HepG2 (cell line): Measurements from ENCODE around the gene CYSTM1. TPM values are rescaled to one million over a fixed set of nuclear protein-coding genes. Genes with fewer than 3 reads are reported as not detected.

ENCODE experiments used
- ATAC-seq: fragments of 200-7000 bp; cut with Tn5 transposase; 3 replicates; pipeline ENCODE4 v1.9.1; 2020; ENCODE audit warnings: mild to moderate bottlenecking, moderate library complexity
- BruUV-seq: library from RNA; stranded (reverse); fragments of 400-500 nt; replicated peaks from 2 replicates; lab custom pipeline; 2021; lab: Mats Ljungman, UMichigan
- CTCF ChIA-PET: fragments of 300-600 bp; formaldehyde crosslinking; extraction: SDS; loops from one replicate; lab custom pipeline; 2021; ENCODE audit warnings: low total read pairs, inconsistent platforms, low intra/inter-chr PET ratio; lab: Yijun Ruan, JAX
- POLR2A ChIA-PET: fragments of 350-600 bp; sonication (Branson Sonifier 250); formaldehyde crosslinking; loops from one replicate; lab custom pipeline; 2020; ENCODE audit warnings: antibody characterized with exemption, inconsistent platforms; lab: Yijun Ruan, JAX
- DNase-seq: peaks from one replicate; pipeline ENCODE4 v3.0.0-alpha.2; 2015; ENCODE audit warnings: low spot score
- FAIRE-seq: peaks from 3 replicates; lab custom pipeline; 2011; peaks lifted over from hg19 to GRCh38; lab: Jason Lieb, UNC
- H2AFZ ChIP-seq: one replicate; pipeline ENCODE4 v1.6.1; 2011; ENCODE audit warnings: low read length, inconsistent platforms
- H3K27ac ChIP-seq: fragments of 300-600 bp; 3 replicates; pipeline ENCODE4 v1.8.0; 2011; ENCODE audit warnings: mixed run types, mild to moderate bottlenecking, mixed read lengths, low read length, inconsistent platforms; ENCODE audit not compliant: insufficient read depth; ENCODE audit errors: extremely low read length
- H3K27me3 ChIP-seq, 2 experiments: fragments of 200-600 bp in 1 of 2; 2 replicates in 1 of 2; 3 replicates in 1 of 2; pipeline versions ENCODE4 v1.6.0 to v1.8.0; 2011; ENCODE audit warnings: low read length in 2 of 2, mild to moderate bottlenecking in 2 of 2, moderate library complexity in 2 of 2, inconsistent platforms in 1 of 2; ENCODE audit not compliant: insufficient read depth in 2 of 2, control insufficient read depth in 1 of 2
- H3K36me3 ChIP-seq, 2 experiments: fragments of 200-600 bp in 1 of 2; replicated peaks in 1 of 2; 2 replicates in 1 of 2; 3 replicates in 1 of 2; pipeline versions ENCODE4 v1.5.1 to v1.8.0; 2011; ENCODE audit warnings: low read length in 2 of 2, inconsistent platforms in 1 of 2; ENCODE audit not compliant: insufficient read depth in 2 of 2, control insufficient read depth in 1 of 2
- H3K4me1 ChIP-seq: 2 replicates; pipeline ENCODE4 v1.5.1; 2012; ENCODE audit warnings: low read length, inconsistent platforms; ENCODE audit not compliant: insufficient read depth
- H3K4me2 ChIP-seq: 2 replicates; pipeline ENCODE4 v1.6.0; 2011; ENCODE audit warnings: low read depth, low read length, inconsistent platforms
- H3K4me3 ChIP-seq, 3 experiments: fragments of 200-600 bp in 1 of 3; sonication (generic), shearing (Covaris generic) in 1 of 3; replicated peaks in 1 of 3; 2 replicates each; pipeline ENCODE4 v1.5.1; 2011 to 2016; ENCODE audit warnings: low read length in 3 of 3, inconsistent platforms in 2 of 3, low read depth in 2 of 3, mild to moderate bottlenecking in 2 of 3, control low read depth in 1 of 3, mixed read lengths in 1 of 3; ENCODE audit not compliant: insufficient read depth in 1 of 3
- H3K79me2 ChIP-seq: one replicate; pipeline ENCODE4 v1.6.1; 2011; ENCODE audit warnings: low read length, inconsistent platforms; ENCODE audit not compliant: insufficient read depth
- H3K9ac ChIP-seq: 2 replicates; pipeline ENCODE4 v1.6.0; 2011; ENCODE audit warnings: mild to moderate bottlenecking, low read depth, low read length, inconsistent platforms; ENCODE audit not compliant: insufficient read depth
- H3K9me3 ChIP-seq: 2 replicates; pipeline ENCODE4 v1.5.1; 2012; ENCODE audit warnings: mild to moderate bottlenecking, low read length
- H4K20me1 ChIP-seq: 2 replicates; pipeline ENCODE4 v1.6.0; 2011; ENCODE audit warnings: inconsistent platforms, mild to moderate bottlenecking, low read length, moderate library complexity; ENCODE audit not compliant: insufficient read depth
- ADNP ChIP-seq: sonication (generic); formaldehyde crosslinking; IDR thresholded peaks from 2 replicates; pipeline ENCODE4 v1.4.0; 2020; ENCODE audit warnings: missing genetic modification reagents
- BORCS8-MEF2B ChIP-seq: sonication (generic); formaldehyde crosslinking; IDR thresholded peaks from 2 replicates; pipeline ENCODE4 v1.8.0; 2022; ENCODE audit warnings: mild to moderate bottlenecking, missing genetic modification reagents
- EED ChIP-seq: sonication (generic); formaldehyde crosslinking; IDR thresholded peaks from 2 replicates; pipeline ENCODE4 v1.5.0; 2020; ENCODE audit warnings: mild to moderate bottlenecking, missing genetic modification reagents
- FOXM1 ChIP-seq: sonication (generic); formaldehyde crosslinking; IDR thresholded peaks from 2 replicates; pipeline ENCODE4 v1.5.0; 2020; ENCODE audit warnings: missing genetic modification reagents
- GTF3A ChIP-seq: sonication (generic); formaldehyde crosslinking; conservative IDR thresholded peaks from 2 replicates; pipeline ENCODE4 v1.4.0; 2020; ENCODE audit warnings: mild to moderate bottlenecking, missing genetic modification reagents
- HOXA5 ChIP-seq: sonication (generic); formaldehyde crosslinking; IDR thresholded peaks from 2 replicates; pipeline ENCODE4 v1.4.0; 2020; ENCODE audit warnings: missing genetic modification reagents
- SATB2 ChIP-seq: sonication (generic); formaldehyde crosslinking; IDR thresholded peaks from 2 replicates; pipeline ENCODE4 v1.5.0; 2020; ENCODE audit warnings: missing genetic modification reagents
- SYNCRIP ChIP-seq: fragments of 200-400 bp; formaldehyde crosslinking; IDR thresholded peaks from 2 replicates; pipeline ENCODE4 v1.6.1; 2018; ENCODE audit warnings: mild to moderate bottlenecking, low read depth, low read length; ENCODE audit not compliant: insufficient read depth
- TP53 ChIP-seq: sonication (generic); formaldehyde crosslinking; conservative IDR thresholded peaks from 2 replicates; pipeline ENCODE4 v1.4.0; 2020; ENCODE audit warnings: missing genetic modification reagents
- ZNF230 ChIP-seq: sonication (generic); formaldehyde crosslinking; IDR thresholded peaks from 2 replicates; pipeline ENCODE4 v1.4.0; 2020; ENCODE audit warnings: mild to moderate bottlenecking, missing genetic modification reagents
- ZNF563 ChIP-seq: sonication (generic); formaldehyde crosslinking; IDR thresholded peaks from 2 replicates; pipeline ENCODE4 v1.8.0; 2022; ENCODE audit warnings: mild to moderate bottlenecking, moderate library complexity, missing genetic modification reagents
- ZNF776 ChIP-seq: sonication (generic); formaldehyde crosslinking; IDR thresholded peaks from 2 replicates; pipeline ENCODE4 v1.4.0; 2020; ENCODE audit warnings: mild to moderate bottlenecking, missing genetic modification reagents
- ZSCAN30 ChIP-seq: sonication (generic); formaldehyde crosslinking; IDR thresholded peaks from 2 replicates; pipeline ENCODE4 v1.5.0; 2020; ENCODE audit warnings: mild to moderate bottlenecking, missing genetic modification reagents
- WGBS: methylation state at CpG from one replicate; pipeline ENCODE4 v1.1.6; 2017; ENCODE audit warnings: low lambda C conversion rate; 5-methylcytosine and 5-hydroxymethylcytosine counted together
- in situ Hi-C: cut with HindIII; loops from 2 replicates; pipeline ENCODE4 v1.10.0; 2017; ENCODE audit warnings: low pct_unique_long_range_greater_than_20kb; ENCODE audit not compliant: extremely low pct_ligation_motif_present
- intact Hi-C: fragments of 100-400 bp; cut with micrococcal nuclease; formaldehyde crosslinking; loops from one replicate; pipeline ENCODE4 v1.10.0; 2022; ENCODE audit not compliant: unreplicated experiment
- polyA plus RNA-seq, 8 experiments: library from polyadenylated mRNA; depleted of rRNA in 3 of 8; stranded (reverse) in 7 of 8; unstranded in 1 of 8; fragments of >200 nt; fragmentation: Illumina TruSeq in 4 of 8; extraction: Trizol in 4 of 8; gene quantifications; 2 replicates each; pipeline versions ENCODE4 v1.2.1 to v1.2.3, GENCODE V29; 2011 to 2016; ENCODE audit warnings: low read depth in 4 of 8, missing spikeins in 1 of 8, mixed read lengths in 1 of 8; ENCODE audit not compliant: insufficient read depth in 1 of 8
- total RNA-seq, 5 experiments: library from RNA; depleted of rRNA; stranded (reverse); fragments of >200 nt; fragmentation: Illumina TruSeq; extraction: Trizol; gene quantifications; 2 replicates each; pipeline ENCODE4 v1.2.3, GENCODE V29; 2016; ENCODE audit warnings: low read depth in 1 of 5
- TF ChIP-seq, protein P1 (sequence below): sonication (generic); formaldehyde crosslinking; IDR thresholded peaks from 2 replicates; pipeline ENCODE4 v1.4.0; 2020; ENCODE audit warnings: mild to moderate bottlenecking, missing genetic modification reagents
- TF ChIP-seq, protein P2 (sequence below): sonication (generic); formaldehyde crosslinking; IDR thresholded peaks from 2 replicates; pipeline ENCODE4 v1.8.0; 2023; ENCODE audit warnings: mild to moderate bottlenecking, missing genetic modification reagents
- TF ChIP-seq, protein P3 (sequence below): sonication (generic); formaldehyde crosslinking; IDR thresholded peaks from 2 replicates; pipeline ENCODE4 v1.8.0; 2022; ENCODE audit warnings: missing genetic modification reagents, low read depth, mild to moderate bottlenecking, borderline replicate concordance
- TF ChIP-seq, protein P4 (sequence below): sonication (generic); formaldehyde crosslinking; IDR thresholded peaks from 2 replicates; pipeline ENCODE4 v1.4.0; 2020; ENCODE audit warnings: mild to moderate bottlenecking, missing genetic modification reagents

The CYSTM1 gene
- total and polyA plus RNA-seq, 2 of the 13 experiments (the other 11 are each of a cell fraction or from before 2014, with no cell fraction given) = 40.0 to 73.4 TPM

DNA sequence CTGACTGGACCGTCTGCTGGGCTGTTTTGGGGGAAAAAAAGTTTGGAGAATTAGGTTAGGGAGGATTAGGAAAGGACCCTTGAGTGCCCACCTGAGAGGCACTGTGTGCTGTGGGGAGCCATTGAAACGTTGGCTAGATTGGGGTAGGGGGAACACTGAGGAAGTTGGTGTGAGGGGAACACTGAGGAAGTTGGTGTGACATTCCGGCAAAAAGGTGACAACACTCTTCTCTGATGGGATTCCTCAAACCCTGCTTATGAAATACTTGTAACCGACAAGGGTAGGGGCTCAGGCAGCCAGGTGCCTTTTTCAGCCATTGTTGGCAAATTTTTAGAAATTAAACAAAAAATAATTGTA is 1.0 kb downstream of the CYSTM1 start (continued):
- TF ChIP-seq, protein P1, sequence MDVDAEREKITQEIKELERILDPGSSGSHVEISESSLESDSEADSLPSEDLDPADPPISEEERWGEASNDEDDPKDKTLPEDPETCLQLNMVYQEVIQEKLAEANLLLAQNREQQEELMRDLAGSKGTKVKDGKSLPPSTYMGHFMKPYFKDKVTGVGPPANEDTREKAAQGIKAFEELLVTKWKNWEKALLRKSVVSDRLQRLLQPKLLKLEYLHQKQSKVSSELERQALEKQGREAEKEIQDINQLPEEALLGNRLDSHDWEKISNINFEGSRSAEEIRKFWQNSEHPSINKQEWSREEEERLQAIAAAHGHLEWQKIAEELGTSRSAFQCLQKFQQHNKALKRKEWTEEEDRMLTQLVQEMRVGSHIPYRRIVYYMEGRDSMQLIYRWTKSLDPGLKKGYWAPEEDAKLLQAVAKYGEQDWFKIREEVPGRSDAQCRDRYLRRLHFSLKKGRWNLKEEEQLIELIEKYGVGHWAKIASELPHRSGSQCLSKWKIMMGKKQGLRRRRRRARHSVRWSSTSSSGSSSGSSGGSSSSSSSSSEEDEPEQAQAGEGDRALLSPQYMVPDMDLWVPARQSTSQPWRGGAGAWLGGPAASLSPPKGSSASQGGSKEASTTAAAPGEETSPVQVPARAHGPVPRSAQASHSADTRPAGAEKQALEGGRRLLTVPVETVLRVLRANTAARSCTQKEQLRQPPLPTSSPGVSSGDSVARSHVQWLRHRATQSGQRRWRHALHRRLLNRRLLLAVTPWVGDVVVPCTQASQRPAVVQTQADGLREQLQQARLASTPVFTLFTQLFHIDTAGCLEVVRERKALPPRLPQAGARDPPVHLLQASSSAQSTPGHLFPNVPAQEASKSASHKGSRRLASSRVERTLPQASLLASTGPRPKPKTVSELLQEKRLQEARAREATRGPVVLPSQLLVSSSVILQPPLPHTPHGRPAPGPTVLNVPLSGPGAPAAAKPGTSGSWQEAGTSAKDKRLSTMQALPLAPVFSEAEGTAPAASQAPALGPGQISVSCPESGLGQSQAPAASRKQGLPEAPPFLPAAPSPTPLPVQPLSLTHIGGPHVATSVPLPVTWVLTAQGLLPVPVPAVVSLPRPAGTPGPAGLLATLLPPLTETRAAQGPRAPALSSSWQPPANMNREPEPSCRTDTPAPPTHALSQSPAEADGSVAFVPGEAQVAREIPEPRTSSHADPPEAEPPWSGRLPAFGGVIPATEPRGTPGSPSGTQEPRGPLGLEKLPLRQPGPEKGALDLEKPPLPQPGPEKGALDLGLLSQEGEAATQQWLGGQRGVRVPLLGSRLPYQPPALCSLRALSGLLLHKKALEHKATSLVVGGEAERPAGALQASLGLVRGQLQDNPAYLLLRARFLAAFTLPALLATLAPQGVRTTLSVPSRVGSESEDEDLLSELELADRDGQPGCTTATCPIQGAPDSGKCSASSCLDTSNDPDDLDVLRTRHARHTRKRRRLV (CRISPR knock-in tag) = peak; percentile 42; the same call in 1 of the 2 replicates
- TF ChIP-seq HOXA5 (CRISPR knock-in tag) (no peak), SYNCRIP (no peak)
- TF ChIP-seq, all 625 proteins: peak for 3

DNA sequence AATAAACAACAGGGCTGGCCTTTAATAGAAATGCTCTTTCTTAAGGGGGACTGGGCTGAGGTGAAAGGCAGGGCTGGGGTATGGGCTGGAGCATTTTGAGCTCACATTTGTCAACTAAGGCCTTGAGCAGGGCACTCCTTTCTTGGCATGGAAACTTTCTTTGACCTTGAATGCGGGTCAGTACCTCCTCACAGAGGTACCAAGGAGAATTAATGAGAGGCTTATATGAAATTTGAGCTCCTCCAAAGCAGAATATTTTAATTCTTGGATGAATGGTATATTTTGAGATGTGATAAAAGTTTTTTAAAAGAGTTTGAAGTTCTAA is 3.1 kb downstream of the CYSTM1 start:
- POLR2A ChIA-PET = no interaction called here

More for the DNA sequence above, 3.1 kb downstream of the CYSTM1 start:
- Histone ChIP-seq H3K27me3 (no peaks in the 10 kb centered on the region; a peak in 1 of 5 replicates), H2AFZ (no peak overlapping the region), H3K27ac (no peak overlapping the region), H3K9ac (no peak overlapping the region), H3K9me3 (no peaks in the 10 kb centered on the region), H3K4me1 (peaks cover 78% of the 10 kb centered on the region), H3K36me3 (no peaks in the 10 kb centered on the region), H3K79me2 (peaks cover 34% of the 10 kb centered on the region), H4K20me1 (no peaks in the 10 kb centered on the region), H3K4me2 (no peak overlapping the region), H3K4me3 (no peak overlapping the region)
- 93% methylated on average over 1 of the region's 1 CpG for WGBS
- CTCF ChIA-PET = no interaction called here
- intact Hi-C loops (loop anchor here (5.0 to 10.0 kb wide), 2 partner anchors 44 to 537 kb away; no protein-coding TSS in a partner anchor), in situ Hi-C loops (loop anchor here (5.0 kb wide), 1 partner anchor 44 kb away; no protein-coding TSS in a partner anchor)
- ATAC-seq (no peak), FAIRE-seq (no peak), DNase-seq (no peak)
- BruUV-seq = no TSS peak
- TF ChIP-seq, protein P2, sequence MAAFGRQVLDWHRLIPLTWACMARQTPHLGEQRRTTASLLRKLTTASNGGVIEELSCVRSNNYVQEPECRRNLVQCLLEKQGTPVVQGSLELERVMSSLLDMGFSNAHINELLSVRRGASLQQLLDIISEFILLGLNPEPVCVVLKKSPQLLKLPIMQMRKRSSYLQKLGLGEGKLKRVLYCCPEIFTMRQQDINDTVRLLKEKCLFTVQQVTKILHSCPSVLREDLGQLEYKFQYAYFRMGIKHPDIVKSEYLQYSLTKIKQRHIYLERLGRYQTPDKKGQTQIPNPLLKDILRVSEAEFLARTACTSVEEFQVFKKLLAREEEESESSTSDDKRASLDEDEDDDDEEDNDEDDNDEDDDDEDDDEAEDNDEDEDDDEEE (CRISPR knock-in tag) = no peak
- TF ChIP-seq GTF3A (CRISPR knock-in tag) = no peak
- no peak for TF ChIP-seq ZNF230
- no peak for TF ChIP-seq ZNF563 (CRISPR knock-in tag)
- TF ChIP-seq, protein P3, sequence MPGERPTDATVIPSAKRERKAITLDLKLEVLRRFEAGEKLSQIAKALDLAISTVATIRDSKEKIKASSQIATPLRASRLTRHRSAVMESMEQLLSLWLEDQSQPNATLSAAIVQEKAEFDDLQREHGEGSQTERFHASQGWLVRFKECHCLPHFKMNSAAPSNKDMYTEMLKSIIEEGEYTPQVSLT = no peak
- TF ChIP-seq ZNF776 (CRISPR knock-in tag) = no peak
- TF ChIP-seq BORCS8-MEF2B (CRISPR knock-in tag) = no peak
- TF ChIP-seq, protein P4, sequence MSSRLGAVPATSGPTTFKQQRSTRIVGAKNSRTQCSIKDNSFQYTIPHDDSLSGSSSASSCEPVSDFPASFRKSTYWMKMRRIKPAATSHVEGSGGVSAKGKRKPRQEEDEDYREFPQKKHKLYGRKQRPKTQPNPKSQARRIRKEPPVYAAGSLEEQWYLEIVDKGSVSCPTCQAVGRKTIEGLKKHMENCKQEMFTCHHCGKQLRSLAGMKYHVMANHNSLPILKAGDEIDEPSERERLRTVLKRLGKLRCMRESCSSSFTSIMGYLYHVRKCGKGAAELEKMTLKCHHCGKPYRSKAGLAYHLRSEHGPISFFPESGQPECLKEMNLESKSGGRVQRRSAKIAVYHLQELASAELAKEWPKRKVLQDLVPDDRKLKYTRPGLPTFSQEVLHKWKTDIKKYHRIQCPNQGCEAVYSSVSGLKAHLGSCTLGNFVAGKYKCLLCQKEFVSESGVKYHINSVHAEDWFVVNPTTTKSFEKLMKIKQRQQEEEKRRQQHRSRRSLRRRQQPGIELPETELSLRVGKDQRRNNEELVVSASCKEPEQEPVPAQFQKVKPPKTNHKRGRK (CRISPR knock-in tag) = no peak
- TF ChIP-seq FOXM1 = no peak
- no peak for TF ChIP-seq EED
- TF ChIP-seq TP53 (CRISPR knock-in tag) = no peak
- TF ChIP-seq ZSCAN30 (CRISPR knock-in tag) = no peak
- no peak for TF ChIP-seq ADNP (CRISPR knock-in tag)
- no peak for TF ChIP-seq SATB2 (CRISPR knock-in tag)
